HCT116 (cell line): Measurements from ENCODE around the gene ZNF264. TPM values are rescaled to one million over a fixed set of nuclear protein-coding genes. Genes with fewer than 3 reads are reported as not detected.
A peak's percentile ranks its signal among the peaks of the same experiment; 100 is the strongest.

Source experiments
- ATAC-seq: fragments of 200-7000 bp; cut with Tn5 transposase; 2 replicates; pipeline ENCODE4 v1.9.1; 2020; ENCODE audit warnings: mild to moderate bottlenecking, moderate library complexity
- BruUV-seq: library from RNA; stranded (reverse); fragments of 400-500 nt; replicated peaks from 2 replicates; lab custom pipeline; 2021; lab: Mats Ljungman, UMichigan
- CTCF ChIA-PET: fragments of 300-600 bp; sonication (Branson Sonifier 250); formaldehyde crosslinking; loops from one replicate; lab custom pipeline; 2021; ENCODE audit warnings: antibody characterized with exemption; lab: Charles Lee
- POLR2A ChIA-PET: fragments of 300-600, 350-600 bp; sonication (Branson Sonifier 250); formaldehyde crosslinking; loops from one replicate; lab custom pipeline; 2021; ENCODE audit warnings: antibody characterized with exemption; lab: Charles Lee
- RAD21 ChIA-PET, 2 experiments: fragments of 300-600 bp; sonication (Branson Sonifier 250); formaldehyde crosslinking; loops; one replicate each; lab custom pipeline; 2023; ENCODE audit warnings: low total read pairs in 2 of 2; ENCODE audit not compliant: uncharacterized antibody in 2 of 2, unreplicated experiment in 2 of 2, low non-redundant PET in 1 of 2; lab: Charles Lee
- DNase-seq: peaks from one replicate; pipeline ENCODE4 v3.0.0-alpha.2; 2010; ENCODE audit warnings: low read depth, low spot score
- H2AFZ ChIP-seq: fragments of 200-600 bp; shearing (Covaris generic), sonication (generic); 2 replicates; pipeline ENCODE4 v1.6.1; 2017; ENCODE audit warnings: low read depth, mixed run types, mixed read lengths, antibody characterized with exemption, low read length; ENCODE audit not compliant: poor library complexity, severe bottlenecking
- H3K27ac ChIP-seq: 2 replicates; pipeline ENCODE4 v1.5.1; 2012; ENCODE audit warnings: low read depth, low read length
- H3K27me3 ChIP-seq: fragments of 200-600 bp; sonication (generic); 2 replicates; pipeline ENCODE4 v1.6.1; 2016; ENCODE audit warnings: mixed run types, low read length, mixed read lengths; ENCODE audit not compliant: insufficient read depth
- H3K36me3 ChIP-seq, 2 experiments: fragments of 200-500 bp in 1 of 2; fragments of 200-600 bp in 1 of 2; sonication (Bioruptor generic) in 1 of 2; sonication (generic) in 1 of 2; 2 replicates each; pipeline versions ENCODE4 v1.5.1 to v1.6.1; 2014 to 2016; ENCODE audit warnings: low read length in 2 of 2, inconsistent platforms in 1 of 2, mixed read lengths in 1 of 2, mixed run types in 1 of 2; ENCODE audit not compliant: insufficient read depth in 2 of 2, control insufficient read depth in 1 of 2
- H3K4me1 ChIP-seq, 2 experiments: fragments of 200-600 bp in 1 of 2; sonication (generic) in 1 of 2; 2 replicates each; pipeline versions ENCODE4 v1.5.1 to v1.6.1; 2012 to 2017; ENCODE audit warnings: low read length in 2 of 2, inconsistent platforms in 1 of 2, mild to moderate bottlenecking in 1 of 2, mixed read lengths in 1 of 2, mixed run types in 1 of 2, moderate library complexity in 1 of 2; ENCODE audit not compliant: insufficient read depth in 2 of 2, control insufficient read depth in 1 of 2
- H3K4me2 ChIP-seq: fragments of 200-600 bp; sonication (generic); 2 replicates; pipeline ENCODE4 v1.6.1; 2017; ENCODE audit warnings: mixed run types, low read length, mixed read lengths
- H3K4me3 ChIP-seq, 2 experiments: fragments of 200-600 bp in 1 of 2; sonication (generic) in 1 of 2; replicated peaks in 1 of 2; 2 replicates each; pipeline ENCODE4 v1.5.1; 2011 to 2016; ENCODE audit warnings: low read length in 2 of 2, control low read depth in 1 of 2, low read depth in 1 of 2, mild to moderate bottlenecking in 1 of 2, mixed read lengths in 1 of 2, mixed run types in 1 of 2
- H3K79me2 ChIP-seq: fragments of 200-600 bp; sonication (generic); 2 replicates; pipeline ENCODE4 v1.6.1; 2017; ENCODE audit warnings: mild to moderate bottlenecking, mixed run types, low read length, moderate library complexity, mixed read lengths; ENCODE audit not compliant: insufficient read depth
- H3K9ac ChIP-seq: fragments of 200-600 bp; sonication (generic); 2 replicates; pipeline ENCODE4 v1.6.1; 2016; ENCODE audit warnings: low read length, mixed read lengths
- H3K9me2 ChIP-seq: fragments of 200-600 bp; sonication (generic), shearing (Covaris generic); 2 replicates; pipeline ENCODE4 v1.6.1; 2017; ENCODE audit warnings: mixed run types, mild to moderate bottlenecking, moderate library complexity; ENCODE audit not compliant: insufficient read depth
- H3K9me3 ChIP-seq, 2 experiments: fragments of 200-500 bp in 1 of 2; fragments of 200-600 bp in 1 of 2; sonication (Bioruptor generic) in 1 of 2; sonication (generic) in 1 of 2; 2 replicates each; pipeline ENCODE4 v1.6.1; 2014 to 2017; ENCODE audit warnings: low read length in 2 of 2, mixed read lengths in 2 of 2, inconsistent platforms in 1 of 2, low read depth in 1 of 2, mild to moderate bottlenecking in 1 of 2, mixed run types in 1 of 2, moderate library complexity in 1 of 2; ENCODE audit not compliant: control insufficient read depth in 1 of 2, insufficient read depth in 1 of 2
- H4K20me1 ChIP-seq: fragments of 200-600 bp; sonication (generic), shearing (Covaris generic); 2 replicates; pipeline ENCODE4 v1.6.1; 2017; ENCODE audit warnings: mixed run types, mild to moderate bottlenecking, moderate library complexity; ENCODE audit not compliant: insufficient read depth
- CBX3 ChIP-seq: IDR thresholded peaks from 2 replicates; pipeline ENCODE4 v1.6.1; 2012; ENCODE audit warnings: low read depth
- CEBPB ChIP-seq: IDR thresholded peaks from 2 replicates; pipeline ENCODE4 v1.6.1; 2012; ENCODE audit warnings: low read depth
- EZH2 ChIP-seq: fragments of 200-600 bp; sonication (generic); IDR thresholded peaks from 2 replicates; pipeline ENCODE4 v1.6.1; 2017; ENCODE audit warnings: antibody characterized with exemption, mixed run types
- JUND ChIP-seq: IDR thresholded peaks from 2 replicates; pipeline ENCODE4 v1.6.1; 2012
- RAD21 ChIP-seq: IDR thresholded peaks from 2 replicates; pipeline ENCODE4 v1.6.1; 2012; ENCODE audit warnings: low read depth, mild to moderate bottlenecking
- SIN3A ChIP-seq: IDR thresholded peaks from 2 replicates; pipeline ENCODE4 v1.6.1; 2012; ENCODE audit warnings: low read depth
- SP1 ChIP-seq: IDR thresholded peaks from 2 replicates; pipeline ENCODE4 v1.6.1; 2012; ENCODE audit warnings: low read depth
- SRF ChIP-seq: IDR thresholded peaks from 2 replicates; pipeline ENCODE4 v1.6.1; 2012; ENCODE audit warnings: low read depth
- intact Hi-C: fragments of 100-400 bp; cut with micrococcal nuclease; formaldehyde crosslinking; loops from 2 replicates; pipeline ENCODE4 v1.10.0; 2022
- total RNA-seq: library from RNA; stranded (reverse); gene quantifications from one replicate; pipeline ENCODE4 v1.2.1, GENCODE V29; 2021; ENCODE audit not compliant: unreplicated experiment
- TF ChIP-seq, protein P1 (sequence below): IDR thresholded peaks from 2 replicates; pipeline ENCODE4 v1.6.1; 2012
- TF ChIP-seq, protein P2 (sequence below): IDR thresholded peaks from 2 replicates; pipeline ENCODE4 v1.6.1; 2012; ENCODE audit warnings: low read depth

Gene ZNF264
- total RNA-seq, 1 experiment from 2014 or later, result 30.3 TPM

DNA sequence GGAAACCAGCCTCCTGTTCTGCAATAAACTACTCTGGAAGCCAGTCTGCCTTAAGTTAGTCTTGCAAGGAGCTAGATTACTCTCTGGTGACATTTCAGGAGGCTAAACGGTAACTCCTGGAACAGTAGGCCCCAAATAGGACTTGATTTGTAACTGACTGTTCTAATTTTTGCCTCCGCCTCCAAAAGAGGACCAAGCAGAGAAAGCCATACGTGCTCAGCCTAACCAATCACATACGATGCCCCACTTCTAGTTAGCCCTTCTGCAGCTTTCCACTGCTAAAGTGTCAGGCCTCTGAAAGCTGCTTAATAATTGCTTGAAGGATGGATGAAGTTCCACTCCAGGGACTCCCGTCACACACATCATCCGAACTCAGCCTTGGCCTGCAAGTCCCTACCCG, 49.9 kb downstream of the ZNF264 start:
- intact Hi-C loops, result no loop called here
- CTCF ChIA-PET, result no interaction called here

DNA sequence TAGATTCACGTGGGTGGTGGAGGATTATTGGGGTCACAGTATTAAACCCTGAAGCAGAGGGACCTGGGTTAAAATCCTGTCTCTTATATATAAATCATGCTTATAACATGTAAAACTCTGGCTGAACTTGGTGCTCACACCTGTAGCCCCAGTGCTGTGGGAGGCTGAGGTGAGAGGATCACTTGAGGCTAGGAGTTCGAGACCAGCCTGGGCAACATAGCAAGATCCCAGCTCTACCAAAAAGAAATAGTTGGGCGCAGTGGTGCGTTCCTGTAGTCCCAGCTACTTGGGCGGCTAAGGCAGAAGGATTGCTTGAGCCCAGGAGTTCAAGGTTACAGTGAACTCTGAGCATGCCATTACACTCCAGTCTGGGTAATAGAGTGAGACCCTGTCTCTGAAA, 51.5 kb downstream of the ZNF264 start:
- BruUV-seq, result no TSS peak
- H2AFZ ChIP-seq, result no peak overlapping the region
- no peak for ATAC-seq
- no peaks in the 10 kb centered on the region for H4K20me1 ChIP-seq
- no peaks in the 10 kb centered on the region for H3K9me3 ChIP-seq
- intact Hi-C loops, result no loop called here
- ChIA-PET POLR2A (no interaction called here), RAD21 (no interaction called here), CTCF (no interaction called here)
- TF ChIP-seq EZH2, result no peak
- TF ChIP-seq JUND, result no peak
- TF ChIP-seq CBX3, result no peak
- no peak for TF ChIP-seq RAD21
- TF ChIP-seq, protein P1, sequence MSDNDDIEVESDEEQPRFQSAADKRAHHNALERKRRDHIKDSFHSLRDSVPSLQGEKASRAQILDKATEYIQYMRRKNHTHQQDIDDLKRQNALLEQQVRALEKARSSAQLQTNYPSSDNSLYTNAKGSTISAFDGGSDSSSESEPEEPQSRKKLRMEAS, result no peak
- TF ChIP-seq, protein P2, sequence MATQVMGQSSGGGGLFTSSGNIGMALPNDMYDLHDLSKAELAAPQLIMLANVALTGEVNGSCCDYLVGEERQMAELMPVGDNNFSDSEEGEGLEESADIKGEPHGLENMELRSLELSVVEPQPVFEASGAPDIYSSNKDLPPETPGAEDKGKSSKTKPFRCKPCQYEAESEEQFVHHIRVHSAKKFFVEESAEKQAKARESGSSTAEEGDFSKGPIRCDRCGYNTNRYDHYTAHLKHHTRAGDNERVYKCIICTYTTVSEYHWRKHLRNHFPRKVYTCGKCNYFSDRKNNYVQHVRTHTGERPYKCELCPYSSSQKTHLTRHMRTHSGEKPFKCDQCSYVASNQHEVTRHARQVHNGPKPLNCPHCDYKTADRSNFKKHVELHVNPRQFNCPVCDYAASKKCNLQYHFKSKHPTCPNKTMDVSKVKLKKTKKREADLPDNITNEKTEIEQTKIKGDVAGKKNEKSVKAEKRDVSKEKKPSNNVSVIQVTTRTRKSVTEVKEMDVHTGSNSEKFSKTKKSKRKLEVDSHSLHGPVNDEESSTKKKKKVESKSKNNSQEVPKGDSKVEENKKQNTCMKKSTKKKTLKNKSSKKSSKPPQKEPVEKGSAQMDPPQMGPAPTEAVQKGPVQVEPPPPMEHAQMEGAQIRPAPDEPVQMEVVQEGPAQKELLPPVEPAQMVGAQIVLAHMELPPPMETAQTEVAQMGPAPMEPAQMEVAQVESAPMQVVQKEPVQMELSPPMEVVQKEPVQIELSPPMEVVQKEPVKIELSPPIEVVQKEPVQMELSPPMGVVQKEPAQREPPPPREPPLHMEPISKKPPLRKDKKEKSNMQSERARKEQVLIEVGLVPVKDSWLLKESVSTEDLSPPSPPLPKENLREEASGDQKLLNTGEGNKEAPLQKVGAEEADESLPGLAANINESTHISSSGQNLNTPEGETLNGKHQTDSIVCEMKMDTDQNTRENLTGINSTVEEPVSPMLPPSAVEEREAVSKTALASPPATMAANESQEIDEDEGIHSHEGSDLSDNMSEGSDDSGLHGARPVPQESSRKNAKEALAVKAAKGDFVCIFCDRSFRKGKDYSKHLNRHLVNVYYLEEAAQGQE, result no peak
- no peak for TF ChIP-seq CEBPB
- TF ChIP-seq SIN3A, result no peak
- H3K4me3 ChIP-seq, result no peak overlapping the region
- no peak for DNase-seq
- peaks cover 0 to 7% of the 10 kb centered on the region in 2 experiments; a peak in 1 of 4 replicates for H3K36me3 ChIP-seq
- H3K79me2 ChIP-seq, result peaks cover 39% of the 10 kb centered on the region
- H3K27me3 ChIP-seq, result no peaks in the 10 kb centered on the region
- no peak overlapping the region for H3K27ac ChIP-seq
- peaks cover 6 to 16% of the 10 kb centered on the region in 2 experiments; a peak in 3 of 4 replicates for H3K4me1 ChIP-seq
- no peak overlapping the region for H3K9ac ChIP-seq
- no peaks in the 10 kb centered on the region for H3K9me2 ChIP-seq
- H3K4me2 ChIP-seq, result no peak overlapping the region

More for the DNA sequence above, 49.9 kb downstream of the ZNF264 start:
- POLR2A ChIA-PET, result no interaction called here
- TF ChIP-seq JUND (no peak), SP1 (no peak), SRF (no peak)
- DNase-seq (no peak), ATAC-seq (no peak)
- no TSS peak for BruUV-seq
- H3K4me1 ChIP-seq, result peaks cover 6 to 16% of the 10 kb centered on the region in 2 experiments; a peak in 3 of 4 replicates
- peak overlapping the region; percentile 81 for H3K27ac ChIP-seq
- peaks cover 32% of the 10 kb centered on the region for H3K79me2 ChIP-seq
- no peaks in the 10 kb centered on the region for H4K20me1 ChIP-seq
- H2AFZ ChIP-seq, result no peak overlapping the region
- H3K9me3 ChIP-seq, result no peaks in the 10 kb centered on the region
- H3K9me2 ChIP-seq, result no peaks in the 10 kb centered on the region
- H3K4me3 ChIP-seq, result peak overlapping the region; percentile 82 to 90
- RAD21 ChIA-PET, result no interaction called here
- H3K4me2 ChIP-seq, result peak overlapping the region; percentile 80
- H3K27me3 ChIP-seq, result no peaks in the 10 kb centered on the region
- peak overlapping the region; percentile 75 for H3K9ac ChIP-seq
- H3K36me3 ChIP-seq, result peaks cover 0 to 3% of the 10 kb centered on the region in 2 experiments; a peak in 1 of 4 replicates
